Mammary epithelial cell (primary cell): ENCODE data around the gene FSD1L.

ENCODE experiments used
- EZH2 ChIP-seq: IDR thresholded peaks from 2 replicates; pipeline ENCODE4 v1.6.1; 2012; ENCODE audit warnings: low read length, inconsistent platforms, borderline replicate concordance
- TF ChIP-seq, protein P1 (sequence below), 2 donors: IDR thresholded peaks in 1 of 2; conservative IDR thresholded peaks in 1 of 2; 2 replicates each; pipeline ENCODE4 v1.5.1; 2011 to 2012; ENCODE audit warnings: inconsistent platforms in 2 of 2, low read length in 2 of 2, mild to moderate bottlenecking in 2 of 2, control low read depth in 1 of 2, low read depth in 1 of 2; ENCODE audit not compliant: insufficient read depth in 1 of 2; ENCODE audit errors: extremely low read depth in 1 of 2

DNA sequence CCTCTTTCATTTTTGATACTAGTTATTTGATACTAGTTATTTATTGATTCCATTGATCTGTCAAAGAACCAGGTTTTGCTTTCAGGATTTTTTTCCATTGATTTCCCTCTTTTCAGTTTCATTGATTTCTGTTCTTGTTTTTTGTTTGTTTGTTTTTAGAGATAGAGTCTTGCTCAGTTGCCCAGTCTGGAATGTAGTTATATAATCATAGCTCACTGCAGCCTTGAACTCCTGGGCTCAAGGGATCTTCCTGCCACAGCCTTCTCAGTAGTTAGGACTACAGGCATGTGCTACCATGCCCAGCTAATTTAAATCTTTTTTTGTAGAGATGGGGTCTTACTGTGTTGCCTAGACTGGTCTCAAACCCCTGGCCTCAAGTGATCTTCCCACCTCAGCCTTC, 49.9 kb downstream of the FSD1L start:
- no peak for TF ChIP-seq EZH2
- TF ChIP-seq, protein P1, sequence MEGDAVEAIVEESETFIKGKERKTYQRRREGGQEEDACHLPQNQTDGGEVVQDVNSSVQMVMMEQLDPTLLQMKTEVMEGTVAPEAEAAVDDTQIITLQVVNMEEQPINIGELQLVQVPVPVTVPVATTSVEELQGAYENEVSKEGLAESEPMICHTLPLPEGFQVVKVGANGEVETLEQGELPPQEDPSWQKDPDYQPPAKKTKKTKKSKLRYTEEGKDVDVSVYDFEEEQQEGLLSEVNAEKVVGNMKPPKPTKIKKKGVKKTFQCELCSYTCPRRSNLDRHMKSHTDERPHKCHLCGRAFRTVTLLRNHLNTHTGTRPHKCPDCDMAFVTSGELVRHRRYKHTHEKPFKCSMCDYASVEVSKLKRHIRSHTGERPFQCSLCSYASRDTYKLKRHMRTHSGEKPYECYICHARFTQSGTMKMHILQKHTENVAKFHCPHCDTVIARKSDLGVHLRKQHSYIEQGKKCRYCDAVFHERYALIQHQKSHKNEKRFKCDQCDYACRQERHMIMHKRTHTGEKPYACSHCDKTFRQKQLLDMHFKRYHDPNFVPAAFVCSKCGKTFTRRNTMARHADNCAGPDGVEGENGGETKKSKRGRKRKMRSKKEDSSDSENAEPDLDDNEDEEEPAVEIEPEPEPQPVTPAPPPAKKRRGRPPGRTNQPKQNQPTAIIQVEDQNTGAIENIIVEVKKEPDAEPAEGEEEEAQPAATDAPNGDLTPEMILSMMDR (conservative IDR thresholded peaks at IDR 0.05 in 1 of 2, IDR thresholded peaks at IDR 0.05 in 1 of 2; ENCODE audit: extremely low read depth in 1 of 2, insufficient read depth in 1 of 2, low read depth in 1 of 2, low read length in 2 of 2): no peak
